ELF-1 (cell line): ENCODE data around the gene ACER2.
"Not testable (repeated sequence)": the region's sequence is repeated elsewhere in the genome, so short reads cannot be mapped to it uniquely, and the experiment has no call there.

Source experiments
- DNase-seq: peaks from one replicate; pipeline ENCODE4 v3.0.0-alpha.2; 2016; ENCODE audit warnings: low read depth, low spot score

Gene ACER2

GRCh38 chr9:19409401-19410194, 789 bp downstream of the ACER2 start:
- DNase-seq, result peak; percentile 75

GRCh38 chr9:19410195-19410503, 1.3 kb downstream of the ACER2 start:
- DNase-seq, result no peak

GRCh38 chr9:19410594-19410993, 1.8 kb downstream of the ACER2 start:
- DNase-seq, result no peak

DNA sequence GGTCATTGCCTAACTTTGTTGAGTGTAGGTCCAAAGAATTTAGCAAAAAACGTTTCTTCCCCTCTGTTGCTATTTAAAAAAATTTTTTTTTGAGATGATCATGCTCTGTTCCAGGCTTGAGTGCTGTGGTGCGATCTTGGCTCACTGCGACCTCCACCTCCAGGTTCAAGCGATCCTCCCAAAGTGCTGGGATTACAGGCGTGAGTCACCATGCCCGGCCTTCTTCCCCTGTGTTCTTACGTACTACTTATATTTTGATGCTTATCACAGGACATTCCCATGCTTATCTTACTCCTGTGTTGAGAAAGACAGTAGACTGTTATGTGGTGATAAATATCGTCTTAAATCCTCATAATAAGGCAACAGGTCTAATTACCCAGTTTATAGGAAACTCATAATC, 2.5 kb downstream of the ACER2 start:
- no peak for DNase-seq

- DNase-seq, result not testable (repeated sequence)
Observed at GRCh38 chr9:19413456-19413855, 4.6 kb downstream of the ACER2 start.

DNA sequence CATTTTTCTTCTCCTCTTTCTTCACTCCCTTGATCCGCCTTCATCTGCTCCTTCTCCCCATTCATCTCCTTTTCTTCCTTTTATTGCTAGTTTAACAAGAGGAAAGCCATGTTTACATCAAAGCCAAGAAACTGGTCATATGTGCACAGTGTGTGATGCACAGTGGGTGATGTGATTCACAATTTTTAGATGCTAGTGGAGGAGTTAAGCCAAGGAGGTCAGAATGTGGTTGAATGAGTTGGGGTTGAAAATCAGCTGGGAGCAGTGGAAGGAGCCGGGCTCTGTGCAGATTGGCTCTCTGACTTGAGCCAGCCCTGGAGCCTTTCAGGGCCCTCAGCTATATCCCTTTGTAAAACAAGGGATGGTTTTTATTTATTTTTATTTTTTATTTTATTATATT, 7.3 kb downstream of the ACER2 start:
- no peak for DNase-seq

GRCh38 chr9:19420877-19421276, 12.1 kb downstream of the ACER2 start:
- DNase-seq, result no peak

DNA sequence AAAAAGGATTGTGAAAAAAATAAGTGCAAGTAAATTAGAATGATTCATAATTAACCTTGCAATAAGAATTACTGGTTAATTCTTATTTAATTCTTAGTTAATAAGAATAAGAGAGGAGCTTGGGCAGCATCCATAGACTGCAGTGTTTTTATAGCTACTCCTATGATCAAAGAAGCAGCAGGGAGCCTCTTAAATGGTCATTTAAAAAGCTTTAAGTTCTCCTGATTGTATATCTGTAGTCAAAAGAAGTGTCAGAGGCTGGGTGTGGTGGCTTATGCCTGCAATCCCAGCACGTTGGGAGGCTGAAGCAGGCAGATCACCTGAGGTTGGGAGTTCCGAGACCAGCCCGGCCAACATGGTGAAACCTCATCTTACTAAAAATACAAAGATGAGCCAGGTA, 14.4 kb downstream of the ACER2 start:
- peak; percentile 46 for DNase-seq

GRCh38 chr9:19424176-19424779, 15.5 kb downstream of the ACER2 start:
- no peak for DNase-seq

- no peak for DNase-seq
Observed at GRCh38 chr9:19429595-19429994, 20.8 kb downstream of the ACER2 start.

DNA sequence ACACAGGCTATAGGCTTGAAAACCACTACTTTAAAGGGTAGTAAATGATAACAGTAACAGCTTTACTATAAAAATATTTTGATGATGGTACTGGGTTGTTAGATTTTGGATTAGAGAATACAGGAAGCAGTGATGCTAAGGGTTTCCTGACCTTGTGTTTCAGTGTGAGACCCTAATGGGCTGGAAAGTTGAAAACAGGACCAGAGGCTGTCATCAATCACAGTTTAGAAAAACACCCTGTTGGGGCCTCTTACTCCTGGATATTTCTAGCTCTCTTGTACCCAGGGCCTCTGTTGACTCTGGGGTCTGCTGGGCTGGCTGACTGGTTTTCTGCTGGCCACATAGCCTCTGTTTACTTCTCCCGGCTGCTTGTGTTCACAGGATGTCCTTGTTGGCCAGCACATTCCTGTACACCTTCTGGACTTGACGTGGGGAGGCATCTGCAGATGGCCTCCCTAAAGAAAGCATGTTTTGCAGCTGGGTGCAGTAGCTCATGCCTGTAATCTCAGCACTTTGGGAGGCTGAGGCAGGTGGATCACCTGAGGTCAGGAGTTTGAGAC, 21.5 kb downstream of the ACER2 start:
- no peak for DNase-seq

- no peak for DNase-seq
Observed at GRCh38 chr9:19431361-19432171, 22.8 kb downstream of the ACER2 start.

- no peak for DNase-seq
Observed at GRCh38 chr9:19432473-19432872, 23.7 kb downstream of the ACER2 start.

DNA sequence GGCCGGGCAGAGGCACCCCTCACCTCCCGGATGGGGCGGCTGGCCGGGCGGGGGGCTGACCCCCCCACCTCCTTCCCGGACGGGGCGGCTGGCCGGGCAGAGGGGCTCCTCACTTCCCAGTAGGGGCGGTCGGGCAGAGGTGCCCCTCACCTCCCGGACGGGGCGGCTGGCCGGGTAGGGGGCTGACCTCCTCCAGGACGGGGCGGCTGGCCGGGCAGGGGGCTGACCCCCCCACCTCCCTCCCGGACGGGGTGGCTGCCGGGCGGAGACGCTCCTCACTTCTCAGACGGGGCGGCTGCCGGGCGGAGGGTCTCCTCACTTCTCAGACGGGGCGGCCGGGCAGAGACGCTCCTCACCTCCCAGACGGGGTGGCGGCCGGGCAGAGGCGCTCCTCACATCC, 24.9 kb downstream of the ACER2 start:
- not testable (repeated sequence) for DNase-seq

DNA sequence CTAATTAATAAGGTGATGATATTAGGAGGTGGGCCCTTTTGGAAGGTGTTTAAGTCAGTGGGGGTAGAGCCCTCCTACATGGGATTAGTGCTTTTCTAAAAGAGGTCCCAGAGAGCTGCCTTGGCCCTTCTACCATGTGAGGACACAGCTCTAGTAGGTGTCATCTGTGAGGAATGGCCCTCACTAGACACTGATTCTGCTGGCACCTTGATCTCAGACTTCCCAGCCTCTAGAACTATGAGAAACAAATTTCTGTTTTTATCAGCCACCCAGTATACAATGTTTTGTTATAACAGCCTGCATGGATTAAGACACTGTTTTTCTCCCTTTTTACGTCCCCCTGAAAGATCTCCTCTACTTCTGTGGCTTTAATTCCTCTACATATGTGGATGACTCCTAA, 31.6 kb downstream of the ACER2 start:
- DNase-seq, result no peak

GRCh38 chr9:19440823-19441580, 32.2 kb downstream of the ACER2 start:
- DNase-seq, result no peak

DNA sequence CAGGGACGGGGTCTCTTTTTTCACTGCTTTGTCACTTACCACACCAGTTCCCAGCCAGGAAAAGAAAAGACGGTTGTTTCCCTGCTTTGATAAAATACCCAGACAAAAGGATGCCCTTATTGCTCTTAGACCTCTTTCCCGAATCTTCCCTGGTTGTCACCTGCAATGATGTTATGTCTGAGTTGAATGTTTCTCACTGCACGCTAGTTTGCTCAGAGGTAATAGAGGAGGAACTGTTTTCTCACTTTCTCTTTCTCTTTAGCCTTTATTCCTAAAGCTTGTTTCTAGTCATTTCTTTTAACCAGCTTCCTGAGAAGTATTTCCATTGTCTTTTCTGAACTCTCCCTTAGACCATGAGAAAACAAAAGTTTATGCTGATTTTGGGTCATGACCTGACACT, 32.9 kb downstream of the ACER2 start:
- DNase-seq, result no peak

GRCh38 chr9:19442240-19442639, 33.4 kb downstream of the ACER2 start:
- no peak for DNase-seq

DNA sequence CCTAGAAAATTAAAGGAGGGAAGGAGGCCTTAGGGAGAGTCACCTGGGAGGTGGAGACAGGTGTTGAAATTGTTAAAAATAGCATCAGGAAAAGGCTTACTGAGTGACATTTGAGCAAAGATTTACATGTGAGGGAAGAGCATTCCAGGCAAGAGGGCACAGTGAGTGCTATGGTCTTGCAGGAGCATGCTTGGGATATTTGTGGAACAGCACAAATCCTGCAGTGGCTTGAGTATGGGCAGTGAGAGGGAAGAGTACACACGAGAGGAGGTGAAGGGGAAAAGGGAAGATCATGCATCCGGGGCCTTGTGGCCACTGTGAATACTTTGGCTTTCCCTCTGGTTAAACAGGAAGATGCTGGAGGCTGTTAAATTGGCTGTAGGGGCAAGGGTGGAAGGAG, 36.6 kb downstream of the ACER2 start:
- DNase-seq, result peak; percentile 5

GRCh38 chr9:19446361-19446861, 37.6 kb downstream of the ACER2 start:
- peak; percentile 72 for DNase-seq
